ENCODE measurements around the gene GEN1.

Gene GEN1

DNA sequence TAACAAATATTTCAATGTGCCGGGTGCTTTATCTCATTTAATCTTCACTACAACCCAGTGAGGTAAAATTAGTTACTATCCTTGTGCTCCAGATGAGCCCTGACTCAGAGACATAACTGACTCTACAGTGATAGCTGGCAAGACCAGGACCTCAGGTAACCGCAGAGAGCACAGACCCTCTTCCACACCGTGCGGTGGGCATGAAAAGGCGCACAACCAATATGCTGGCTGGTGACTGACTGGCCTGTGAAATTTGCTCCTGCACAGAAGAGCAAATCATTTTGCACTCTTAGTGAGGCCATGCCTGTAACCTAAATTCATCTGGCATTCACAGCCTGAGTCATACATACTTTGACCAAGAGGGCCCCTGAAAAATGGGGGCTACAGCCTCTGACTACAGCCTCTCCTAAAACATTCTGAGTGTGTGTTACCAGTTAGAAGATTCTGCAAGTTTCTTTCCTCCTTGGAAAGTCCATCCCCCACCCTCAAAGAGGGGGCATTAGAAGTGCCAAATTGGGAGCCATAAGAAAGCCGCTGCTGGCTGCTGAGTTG, 39.9 kb downstream of the GEN1 start:
- TF ChIP-seq, protein P1, sequence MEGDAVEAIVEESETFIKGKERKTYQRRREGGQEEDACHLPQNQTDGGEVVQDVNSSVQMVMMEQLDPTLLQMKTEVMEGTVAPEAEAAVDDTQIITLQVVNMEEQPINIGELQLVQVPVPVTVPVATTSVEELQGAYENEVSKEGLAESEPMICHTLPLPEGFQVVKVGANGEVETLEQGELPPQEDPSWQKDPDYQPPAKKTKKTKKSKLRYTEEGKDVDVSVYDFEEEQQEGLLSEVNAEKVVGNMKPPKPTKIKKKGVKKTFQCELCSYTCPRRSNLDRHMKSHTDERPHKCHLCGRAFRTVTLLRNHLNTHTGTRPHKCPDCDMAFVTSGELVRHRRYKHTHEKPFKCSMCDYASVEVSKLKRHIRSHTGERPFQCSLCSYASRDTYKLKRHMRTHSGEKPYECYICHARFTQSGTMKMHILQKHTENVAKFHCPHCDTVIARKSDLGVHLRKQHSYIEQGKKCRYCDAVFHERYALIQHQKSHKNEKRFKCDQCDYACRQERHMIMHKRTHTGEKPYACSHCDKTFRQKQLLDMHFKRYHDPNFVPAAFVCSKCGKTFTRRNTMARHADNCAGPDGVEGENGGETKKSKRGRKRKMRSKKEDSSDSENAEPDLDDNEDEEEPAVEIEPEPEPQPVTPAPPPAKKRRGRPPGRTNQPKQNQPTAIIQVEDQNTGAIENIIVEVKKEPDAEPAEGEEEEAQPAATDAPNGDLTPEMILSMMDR (IDR thresholded peaks at IDR 0.05; ENCODE audit: low read depth, low read length), result no peak
- Histone ChIP-seq H3K27me3 (no peaks in the 10 kb centered on the region), H3K9me3 (no peaks in the 10 kb centered on the region), H3K4me1 (peaks cover 3% of the 10 kb centered on the region; the same call in 1 of the 2 replicates), H3K4me3 (ENCODE audit: low read depth, low read length) (no peak overlapping the region), H3K36me3 (no peaks in the 10 kb centered on the region)
- no peak for DNase-seq

DNA sequence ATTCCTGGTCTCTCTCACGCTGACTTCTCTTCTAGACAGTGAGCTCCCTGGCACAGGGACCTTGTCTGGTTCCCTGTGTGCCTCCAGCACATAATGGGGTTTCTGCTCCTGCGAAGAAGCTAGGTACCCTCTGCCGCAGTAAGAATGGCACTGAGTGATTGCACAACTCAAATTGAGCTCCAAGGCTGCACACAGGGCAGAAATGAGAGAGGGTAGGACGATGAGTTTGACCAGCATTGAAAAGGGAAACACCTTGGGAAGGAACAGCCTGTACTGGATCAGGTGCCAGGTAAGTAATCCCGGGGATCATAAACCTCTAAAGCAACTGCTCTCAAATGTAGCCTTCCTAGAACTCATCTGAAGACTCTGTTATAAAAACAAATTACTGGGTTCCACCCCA, 41.4 kb downstream of the GEN1 start:
- Histone ChIP-seq H3K27me3 (no peaks in the 10 kb centered on the region), H3K4me3 (ENCODE audit: low read depth, low read length) (no peak overlapping the region), H3K4me1 (peaks cover 8% of the 10 kb centered on the region), H3K36me3 (no peaks in the 10 kb centered on the region), H3K9me3 (no peaks in the 10 kb centered on the region)
- DNase-seq, result no peak
- TF ChIP-seq, protein P1 (IDR thresholded peaks at IDR 0.05; ENCODE audit: low read depth, low read length), result no peak

DNA sequence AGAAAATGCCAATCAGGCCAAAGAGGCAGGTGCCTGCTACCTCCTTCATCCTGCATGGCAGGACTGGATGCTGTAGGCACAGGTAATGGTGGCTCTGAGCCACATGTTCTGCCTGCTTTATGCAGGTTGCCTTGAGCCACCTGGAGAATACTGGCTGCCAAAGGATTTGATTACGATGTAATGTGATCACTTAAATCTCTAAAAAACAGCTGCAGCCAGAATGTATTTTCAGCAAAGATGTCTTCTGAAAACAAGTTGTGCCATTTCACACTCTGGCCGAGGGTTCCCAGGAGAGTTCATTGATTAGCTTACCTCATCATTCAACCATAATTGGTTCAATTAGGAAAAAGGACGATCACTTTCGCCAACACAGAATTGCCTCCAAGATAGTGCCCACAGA, 44.4 kb downstream of the GEN1 start:
- Histone ChIP-seq H3K27me3 (no peaks in the 10 kb centered on the region), H3K4me1 (peaks cover 19% of the 10 kb centered on the region), H3K4me3 (ENCODE audit: low read depth, low read length) (no peak overlapping the region), H3K9me3 (no peaks in the 10 kb centered on the region), H3K36me3 (no peaks in the 10 kb centered on the region)
- TF ChIP-seq, protein P1 (IDR thresholded peaks at IDR 0.05; ENCODE audit: low read depth, low read length), result no peak
- no peak for DNase-seq

DNA sequence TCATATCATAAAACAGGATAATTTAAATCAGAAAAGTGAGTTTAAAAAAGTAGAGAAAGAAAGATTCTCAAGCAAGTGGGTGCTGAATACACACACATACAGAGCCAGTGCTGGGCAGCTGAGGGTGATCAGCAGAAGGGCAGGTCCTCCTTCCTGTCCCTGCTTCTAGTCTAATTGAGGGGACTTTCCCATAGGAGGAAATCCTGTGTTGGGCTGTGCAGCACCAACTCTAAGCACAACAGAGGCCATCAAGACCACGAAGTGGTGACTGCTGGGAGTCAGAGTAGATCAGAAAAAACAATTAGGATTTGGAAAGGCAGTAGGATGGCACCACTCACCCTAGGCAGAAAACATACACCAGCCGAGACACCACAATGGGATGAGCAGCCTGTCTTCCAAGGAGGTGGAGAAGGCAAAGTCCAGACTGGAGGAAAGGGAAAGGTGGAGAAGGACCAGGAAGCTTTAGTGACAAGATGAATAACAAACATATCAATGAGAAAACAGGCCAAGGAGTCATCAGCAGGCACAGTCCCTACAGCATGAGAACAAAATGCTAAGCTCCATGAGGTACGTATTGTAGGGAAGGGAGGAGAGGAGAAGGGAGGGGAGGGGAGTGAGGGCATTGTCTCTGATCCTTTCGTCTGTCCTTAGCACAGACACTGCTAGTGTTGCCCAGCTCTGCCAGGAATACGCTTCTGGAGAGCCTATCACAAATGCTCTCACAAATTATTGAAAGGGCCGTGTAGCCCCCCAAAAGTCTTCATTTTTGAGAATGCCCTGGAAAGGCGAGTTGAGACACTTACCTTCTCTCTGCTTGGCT, 45.6 kb downstream of the GEN1 start:
- DNase-seq, result no peak
- TF ChIP-seq, protein P1 (IDR thresholded peaks at IDR 0.05; ENCODE audit: low read depth, low read length), result no peak
- Histone ChIP-seq H3K4me1 (peaks cover 19% of the 10 kb centered on the region), H3K9me3 (no peaks in the 10 kb centered on the region), H3K4me3 (ENCODE audit: low read depth, low read length) (no peak overlapping the region), H3K36me3 (no peaks in the 10 kb centered on the region), H3K27me3 (no peaks in the 10 kb centered on the region)

DNA sequence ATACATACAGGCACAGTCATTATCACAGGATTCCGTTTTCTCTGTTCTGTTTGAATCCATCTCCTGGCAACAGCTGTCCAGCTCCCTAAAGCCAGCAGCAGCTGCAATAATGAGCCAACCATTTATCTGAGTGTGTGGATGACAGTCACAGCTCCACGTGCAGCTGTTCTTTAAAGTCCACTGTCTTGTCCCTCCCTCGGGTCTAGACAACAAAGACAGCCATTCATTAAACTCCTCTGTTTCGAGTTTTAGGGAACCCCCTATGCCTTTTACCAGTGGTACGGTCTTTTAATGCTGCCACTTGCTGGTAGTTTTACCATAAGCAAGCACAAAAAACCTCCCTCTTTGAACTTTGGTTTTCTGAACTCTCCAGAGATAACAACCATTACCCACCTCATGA, 46.3 kb downstream of the GEN1 start:
- Histone ChIP-seq H3K9me3 (no peaks in the 10 kb centered on the region), H3K4me3 (ENCODE audit: low read depth, low read length) (no peak overlapping the region), H3K4me1 (peaks cover 19% of the 10 kb centered on the region), H3K36me3 (no peaks in the 10 kb centered on the region), H3K27me3 (no peaks in the 10 kb centered on the region)
- DNase-seq, result peak; percentile 56
- TF ChIP-seq, protein P1 (IDR thresholded peaks at IDR 0.05; ENCODE audit: low read depth, low read length), result no peak
